Measurements from ENCODE around the gene TNS2. TPM values are rescaled to one million over a fixed set of nuclear protein-coding genes. Genes with fewer than 3 reads are reported as not detected.

Gene TNS2
- total RNA-seq, 1 donor from 2014 or later = 15.4 TPM

GRCh38 chr12:53113136-53113705 is 63.4 kb downstream of the TNS2 start:
- H3K36me3 ChIP-seq (ENCODE audit: insufficient read depth, low read length) = no peaks in the 10 kb centered on the region
- no peak overlapping the region for H3K4me3 ChIP-seq (ENCODE audit: insufficient read depth, low read depth, low read length)
- H4K20me1 ChIP-seq (ENCODE audit: insufficient read depth, low read length) = no peaks in the 10 kb centered on the region
- no peaks in the 10 kb centered on the region for H3K9me3 Mint-ChIP-seq (ENCODE audit: unreplicated experiment)
- no peak overlapping the region for H3K4me3 Mint-ChIP-seq (ENCODE audit: unreplicated experiment)
- H3K9me3 ChIP-seq (ENCODE audit: insufficient read depth, low read depth, low read length) = no peaks in the 10 kb centered on the region
- no peaks in the 10 kb centered on the region for H3K79me2 ChIP-seq (ENCODE audit: insufficient read depth, low read length)
- H3K9ac ChIP-seq (ENCODE audit: low read length) = no peak overlapping the region
- DNase-seq (ENCODE audit: low read depth) = no peak
- H3K4me2 ChIP-seq (ENCODE audit: low read length) = no peak overlapping the region
- H3K27me3 ChIP-seq (ENCODE audit: insufficient read depth, low read length) = no peaks in the 10 kb centered on the region
- no peaks in the 10 kb centered on the region for H3K4me1 Mint-ChIP-seq (ENCODE audit: low read depth, unreplicated experiment)
- no peak overlapping the region for H3K27ac Mint-ChIP-seq (ENCODE audit: unreplicated experiment)
- no peaks in the 10 kb centered on the region for H3K36me3 Mint-ChIP-seq (ENCODE audit: low read depth, unreplicated experiment)
- H2AFZ ChIP-seq (ENCODE audit: low read depth, low read length) = no peak overlapping the region
- H3K27me3 Mint-ChIP-seq (ENCODE audit: low read depth, unreplicated experiment) = peaks cover 3% of the 10 kb centered on the region
- H3K4me1 ChIP-seq (ENCODE audit: insufficient read depth, low read length) = no peaks in the 10 kb centered on the region
- FAIRE-seq = no peak
- TF ChIP-seq CTCF (IDR thresholded peaks at IDR 0.05; ENCODE audit: insufficient read depth, low read depth, low read length) (no peak), EZH2 (IDR thresholded peaks at IDR 0.05; ENCODE audit: insufficient read depth, low read length) (no peak)
- no peak overlapping the region for H3K27ac ChIP-seq (ENCODE audit: low read depth, low read length)

GRCh38 chr12:53113951-53114350 is 64.1 kb downstream of the TNS2 start:
- Histone ChIP-seq H3K4me2 (ENCODE audit: low read length) (no peak overlapping the region), H3K27ac (ENCODE audit: low read depth, low read length) (no peak overlapping the region), H4K20me1 (ENCODE audit: insufficient read depth, low read length) (no peaks in the 10 kb centered on the region), H3K36me3 (ENCODE audit: insufficient read depth, low read length) (no peaks in the 10 kb centered on the region), H3K27me3 (ENCODE audit: insufficient read depth, low read length) (no peaks in the 10 kb centered on the region), H2AFZ (ENCODE audit: low read depth, low read length) (no peak overlapping the region), H3K4me3 (ENCODE audit: insufficient read depth, low read depth, low read length) (no peak overlapping the region), H3K79me2 (ENCODE audit: insufficient read depth, low read length) (no peaks in the 10 kb centered on the region), H3K4me1 (ENCODE audit: insufficient read depth, low read length) (no peaks in the 10 kb centered on the region), H3K9ac (ENCODE audit: low read length) (no peak overlapping the region), H3K9me3 (ENCODE audit: insufficient read depth, low read depth, low read length) (no peaks in the 10 kb centered on the region)
- no peaks in the 10 kb centered on the region for H3K4me1 Mint-ChIP-seq (ENCODE audit: low read depth, unreplicated experiment)
- DNase-seq (ENCODE audit: low read depth) = no peak
- no peak overlapping the region for H3K27ac Mint-ChIP-seq (ENCODE audit: unreplicated experiment)
- no peak overlapping the region for H3K4me3 Mint-ChIP-seq (ENCODE audit: unreplicated experiment)
- H3K27me3 Mint-ChIP-seq (ENCODE audit: low read depth, unreplicated experiment) = peaks cover 9% of the 10 kb centered on the region
- peaks cover 2% of the 10 kb centered on the region for H3K36me3 Mint-ChIP-seq (ENCODE audit: low read depth, unreplicated experiment)
- FAIRE-seq = no peak
- TF ChIP-seq EZH2 (IDR thresholded peaks at IDR 0.05; ENCODE audit: insufficient read depth, low read length) (no peak), CTCF (IDR thresholded peaks at IDR 0.05; ENCODE audit: insufficient read depth, low read depth, low read length) (no peak)
- no peaks in the 10 kb centered on the region for H3K9me3 Mint-ChIP-seq (ENCODE audit: unreplicated experiment)

Small RNA genes lying within 50 kb of the gene (microRNA-seq; reads per million reads assigned to microRNA genes)
- gene MIR6757 = 1.4 reads per million

Other genes starting within 250 kb of the TNS2 start
- not detected in 2 replicates for gene KRT4, start 235.9 kb upstream of the TNS2 start, total RNA-seq
- gene KRT79, start 215.8 kb upstream of the TNS2 start, total RNA-seq = 0.50 and 0.82 TPM in 2 replicates
- gene KRT78, start 201.1 kb upstream of the TNS2 start, total RNA-seq = not detected in 2 replicates
- gene KRT8, start 145.0 kb upstream of the TNS2 start, total RNA-seq = 2,321 and 2,570 TPM in 2 replicates
- gene KRT18, start 100.9 kb upstream of the TNS2 start, total RNA-seq = 1,741 and 1,989 TPM in 2 replicates
- 231 and 242 TPM in 2 replicates for gene EIF4B, start 43.6 kb upstream of the TNS2 start, total RNA-seq
- 21.8 and 22.8 TPM in 2 replicates for gene SPRYD3, start 29.3 kb downstream of the TNS2 start, total RNA-seq
- 20.8 and 26.3 TPM in 2 replicates for gene IGFBP6, start 47.6 kb downstream of the TNS2 start, total RNA-seq
- not detected in 2 replicates for gene SOAT2, start 53.4 kb downstream of the TNS2 start, total RNA-seq
- 31.0 and 32.7 TPM in 2 replicates for gene ZNF740, start 130.7 kb downstream of the TNS2 start, total RNA-seq
- gene CSAD, start 130.9 kb downstream of the TNS2 start, total RNA-seq = 16.7 and 19.4 TPM in 2 replicates
- 0.79 and 1.3 TPM in 2 replicates for gene ITGB7, start 157.2 kb downstream of the TNS2 start, total RNA-seq
- 10.1 and 11.7 TPM in 2 replicates for gene RARG, start 182.1 kb downstream of the TNS2 start, total RNA-seq
- gene ESPL1, start 218.2 kb downstream of the TNS2 start, total RNA-seq = 1.2 and 2.0 TPM in 2 replicates
- 279 and 281 TPM in 2 replicates for gene PFDN5, start 245.5 kb downstream of the TNS2 start, total RNA-seq
- 37.8 and 40.9 TPM in 2 replicates for gene MYG1, start 249.6 kb downstream of the TNS2 start, total RNA-seq

Data from astrocyte (in vitro differentiated cells and primary cell).